A549 (cell line): ENCODE measurements around the gene MRPL23. TPM values are rescaled to one million over a fixed set of nuclear protein-coding genes. Genes with fewer than 3 reads are reported as not detected.
A peak's percentile ranks its signal among the peaks of the same experiment; 100 is the strongest.
"Not testable (repeated sequence)": the region's sequence is repeated elsewhere in the genome, so short reads cannot be mapped to it uniquely, and the experiment has no call there.

Experiments used
- ATAC-seq, 2 experiments: fragments of 200-7000 bp in 1 of 2; fragments of >200 bp in 1 of 2; cut with Nextera tagmentation in 1 of 2; cut with Tn5 transposase in 1 of 2; 3 replicates each; pipeline versions ENCODE4 v1.8.0 to v1.9.1; 2018 to 2020; ENCODE audit warnings: mild to moderate bottlenecking in 1 of 2, moderate library complexity in 1 of 2
- CTCF ChIA-PET: fragments of 300-600 bp; sonication (Branson Sonifier 250); formaldehyde crosslinking; extraction: SDS; loops from one replicate; lab custom pipeline; 2021; ENCODE audit warnings: antibody characterized with exemption, inconsistent platforms; lab: Yijun Ruan, JAX
- POLR2A ChIA-PET: fragments of 350-600 bp; formaldehyde crosslinking; extraction: SDS; loops from one replicate; lab custom pipeline; 2021; ENCODE audit warnings: antibody characterized with exemption, inconsistent platforms; lab: Yijun Ruan, JAX
- DNase-seq, 2 experiments: peaks; one replicate each; pipeline versions ENCODE4 v3.0.0 to v3.0.0-alpha.2; 2011 to 2016; ENCODE audit warnings: low read depth in 1 of 2, low spot score in 1 of 2
- FAIRE-seq: peaks from 2 replicates; lab custom pipeline; 2011; peaks lifted over from hg19 to GRCh38; lab: Jason Lieb, UNC
- H3K27ac ChIP-seq, 2 experiments: fragments of >200 bp; sonication (Bioruptor Twin); formaldehyde crosslinking; 3 replicates each; pipeline ENCODE4 v1.5.1; 2016 to 2017
- H3K4me1 ChIP-seq: fragments of >200 bp; sonication (Bioruptor Twin); formaldehyde crosslinking; 3 replicates; pipeline ENCODE4 v1.6.1; 2016
- H3K4me2 ChIP-seq: fragments of >200 bp; sonication (Bioruptor Twin); formaldehyde crosslinking; 3 replicates; pipeline ENCODE4 v1.6.1; 2016
- H3K4me3 ChIP-seq: fragments of >200 bp; sonication (Bioruptor Twin); formaldehyde crosslinking; 3 replicates; pipeline ENCODE4 v1.5.1; 2016
- H3K9me3 ChIP-seq: fragments of >200 bp; sonication (Bioruptor Twin); formaldehyde crosslinking; 3 replicates; pipeline ENCODE4 v1.6.1; 2016
- ATOH8 ChIP-seq: fragments of 250-450 bp; sonication (Bioruptor Pico); IDR thresholded peaks from 2 replicates; pipeline ENCODE4 v1.5.0; 2020; ENCODE audit warnings: low read depth, mild to moderate bottlenecking, moderate library complexity
- BHLHE40 ChIP-seq: IDR thresholded peaks from 2 replicates; pipeline ENCODE4 v1.6.1; 2012; ENCODE audit warnings: low read depth, low read length, inconsistent platforms
- CHD2 ChIP-seq: fragments of 150-350 bp; IDR thresholded peaks from 2 replicates; pipeline ENCODE4 v1.6.1; 2014; ENCODE audit warnings: low read length; ENCODE audit not compliant: partially characterized antibody
- HEYL ChIP-seq: fragments of 250-450 bp; sonication (Bioruptor Pico); IDR thresholded peaks from 2 replicates; pipeline ENCODE4 v1.8.0; 2021; ENCODE audit warnings: mild to moderate bottlenecking, moderate library complexity
- HOXA7 ChIP-seq: fragments of 250-450 bp; sonication (Bioruptor Pico); IDR thresholded peaks from 2 replicates; pipeline ENCODE4 v1.5.0; 2020; ENCODE audit warnings: mild to moderate bottlenecking, moderate library complexity
- HOXB13 ChIP-seq: fragments of 250-450 bp; sonication (Bioruptor Pico); IDR thresholded peaks from 2 replicates; pipeline ENCODE4 v1.5.0; 2020; ENCODE audit warnings: low read depth, mild to moderate bottlenecking, moderate library complexity
- JUN ChIP-seq, 2 experiments: fragments of >200 bp; sonication (Bioruptor Twin); formaldehyde crosslinking; IDR thresholded peaks; 2 replicates in 1 of 2; 3 replicates in 1 of 2; pipeline ENCODE4 v1.6.1; 2016 to 2017
- KDM1A ChIP-seq: fragments of 200-600 bp; sonication (generic); IDR thresholded peaks from 2 replicates; pipeline ENCODE4 v1.6.1; 2016; ENCODE audit warnings: low read depth, mild to moderate bottlenecking
- MAX ChIP-seq: IDR thresholded peaks from 2 replicates; pipeline ENCODE4 v1.6.1; 2012
- NR3C1 ChIP-seq: fragments of >200 bp; sonication (Bioruptor Twin); formaldehyde crosslinking; IDR thresholded peaks from 3 replicates; pipeline ENCODE4 v1.6.1; 2017
- PHF8 ChIP-seq: fragments of 200-600 bp; sonication (generic); IDR thresholded peaks from 2 replicates; pipeline ENCODE4 v1.6.1; 2016; ENCODE audit warnings: low read depth, mild to moderate bottlenecking, antibody characterized with exemption, moderate library complexity, borderline replicate concordance
- POLR2AphosphoS2 ChIP-seq: conservative IDR thresholded peaks from 2 replicates; pipeline ENCODE4 v1.6.1; 2012; ENCODE audit warnings: low read length, improper control_type of control experiment, inconsistent platforms
- RAD21 ChIP-seq, 2 experiments: fragments of >200 bp in 1 of 2; sonication (Bioruptor Twin) in 1 of 2; formaldehyde crosslinking in 1 of 2; IDR thresholded peaks in 1 of 2; conservative IDR thresholded peaks in 1 of 2; 2 replicates in 1 of 2; 3 replicates in 1 of 2; pipeline ENCODE4 v1.6.1; 2012 to 2018; ENCODE audit warnings: inconsistent platforms in 1 of 2
- RARB ChIP-seq: fragments of 250-450 bp; sonication (Bioruptor Pico); IDR thresholded peaks from 2 replicates; pipeline ENCODE4 v1.8.0; 2021; ENCODE audit warnings: mild to moderate bottlenecking, moderate library complexity
- ZSCAN20 ChIP-seq: fragments of 250-450 bp; sonication (Bioruptor Pico); IDR thresholded peaks from 2 replicates; pipeline ENCODE4 v1.8.0; 2022; ENCODE audit warnings: mild to moderate bottlenecking, moderate library complexity
- WGBS: methylation state at CpG from one replicate; pipeline ENCODE4 v1.1.6; 2017; ENCODE audit errors: missing lambda C conversion rate; 5-methylcytosine and 5-hydroxymethylcytosine counted together
- polyA plus RNA-seq, 4 experiments: library from polyadenylated mRNA; depleted of rRNA in 3 of 4; stranded (reverse); fragments of >200 nt; fragmentation: RNase III in 1 of 4; extraction: RNeasy Plus Mini Kit Qiagen cat#74134 plus additional on column Dnase treatment in 1 of 4; gene quantifications; 2 replicates in 3 of 4; 3 replicates in 1 of 4; pipeline ENCODE4 v1.2.3, GENCODE V29; 2011 to 2017
- TF ChIP-seq, protein P1 (sequence below): fragments of >200 bp; sonication (Bioruptor Twin); formaldehyde crosslinking; IDR thresholded peaks from 3 replicates; pipeline ENCODE4 v1.6.1; 2016

Gene MRPL23
- polyA plus RNA-seq, 2 of the 4 experiments (the other 2 are of a cell fraction): 77.7 to 160 TPM

DNA sequence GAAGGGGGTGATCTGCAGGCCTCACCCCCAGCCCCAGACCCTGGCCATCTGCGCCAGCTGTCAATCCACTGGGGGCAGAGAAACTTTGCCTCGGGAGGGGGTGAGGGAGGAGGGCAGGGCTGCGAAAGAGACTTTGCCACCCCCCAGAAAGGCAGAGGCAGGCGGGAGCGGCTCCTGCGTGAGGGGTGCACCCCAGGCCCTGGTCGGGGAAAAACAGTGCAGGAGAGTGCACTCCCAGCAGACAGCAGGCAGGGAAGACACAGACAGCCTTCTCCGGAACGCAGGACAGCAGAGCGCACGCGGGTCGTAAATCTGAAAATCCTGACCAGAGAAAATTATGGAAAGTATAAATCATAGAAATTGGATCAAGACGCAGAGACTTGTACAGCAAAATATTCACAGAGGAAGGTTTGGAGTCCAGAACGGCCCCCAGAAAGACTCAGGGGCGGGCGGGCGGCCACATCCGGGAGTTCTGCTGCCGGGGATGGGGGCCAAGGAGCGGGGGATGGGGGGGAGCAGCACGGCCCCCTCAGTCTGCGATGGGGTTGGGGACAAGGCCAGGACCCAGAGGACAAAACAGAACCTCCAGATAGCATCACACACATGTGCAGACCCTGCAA, 8.0 kb upstream of the MRPL23 start (continued):
- TF ChIP-seq, protein P1, sequence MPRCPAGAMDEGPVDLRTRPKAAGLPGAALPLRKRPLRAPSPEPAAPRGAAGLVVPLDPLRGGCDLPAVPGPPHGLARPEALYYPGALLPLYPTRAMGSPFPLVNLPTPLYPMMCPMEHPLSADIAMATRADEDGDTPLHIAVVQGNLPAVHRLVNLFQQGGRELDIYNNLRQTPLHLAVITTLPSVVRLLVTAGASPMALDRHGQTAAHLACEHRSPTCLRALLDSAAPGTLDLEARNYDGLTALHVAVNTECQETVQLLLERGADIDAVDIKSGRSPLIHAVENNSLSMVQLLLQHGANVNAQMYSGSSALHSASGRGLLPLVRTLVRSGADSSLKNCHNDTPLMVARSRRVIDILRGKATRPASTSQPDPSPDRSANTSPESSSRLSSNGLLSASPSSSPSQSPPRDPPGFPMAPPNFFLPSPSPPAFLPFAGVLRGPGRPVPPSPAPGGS: no peak
- no peak for TF ChIP-seq MAX

DNA sequence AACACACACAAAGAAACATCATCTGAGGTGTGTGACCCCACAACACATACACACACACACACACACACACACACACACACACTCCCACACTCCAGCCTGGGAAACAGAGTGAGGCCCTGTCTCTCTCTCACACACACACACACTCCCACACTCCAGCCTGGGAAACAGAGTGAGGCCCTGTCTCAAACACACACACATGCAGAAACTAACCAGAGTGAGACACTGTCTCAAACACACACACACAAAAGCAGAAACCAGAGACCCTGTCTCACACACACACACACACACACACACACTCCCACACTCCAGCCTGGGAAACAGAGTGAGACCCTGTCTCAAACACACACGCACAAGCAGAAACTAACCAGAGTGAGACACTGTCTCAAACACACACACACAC, 7.3 kb upstream of the MRPL23 start:
- WGBS: 83% methylated on average over 1 of the region's 1 CpG
- H3K4me1 ChIP-seq, POLR2A ChIA-PET, H3K9me3 ChIP-seq, DNase-seq, H3K4me2 ChIP-seq, H3K27ac ChIP-seq, ATAC-seq, CTCF ChIA-PET, H3K4me3 ChIP-seq: not testable (repeated sequence)
- FAIRE-seq: peak; percentile 95

GRCh38 chr11:1942558-1943260, 4.4 kb upstream of the MRPL23 start:
- POLR2A ChIA-PET: no interaction called here
- no peak overlapping the region for H3K4me2 ChIP-seq
- TF ChIP-seq HOXA7 (no peak), KDM1A (no peak), ZSCAN20 (CRISPR knock-in tag) (no peak), ATOH8 (no peak), CHD2 (no peak), BHLHE40 (no peak), HEYL (CRISPR knock-in tag) (no peak)
- TF ChIP-seq, all 56 proteins: peak for 0
- DNase-seq: no peak
- Histone ChIP-seq H3K9me3 (no peaks in the 10 kb centered on the region), H3K27ac (no peak overlapping the region), H3K4me1 (no peaks in the 10 kb centered on the region), H3K4me3 (no peak overlapping the region)
- CTCF ChIA-PET: interaction anchor here (0.8 to 28.2 kb wide), 10 partner anchors 25 to 290 kb away, joined by 3 to 554 read pairs (median 6); no protein-coding TSS in a partner anchor
- no peak for ATAC-seq
- FAIRE-seq: no peak
- 63% methylated on average over 10 of the region's 10 CpGs for WGBS

DNA sequence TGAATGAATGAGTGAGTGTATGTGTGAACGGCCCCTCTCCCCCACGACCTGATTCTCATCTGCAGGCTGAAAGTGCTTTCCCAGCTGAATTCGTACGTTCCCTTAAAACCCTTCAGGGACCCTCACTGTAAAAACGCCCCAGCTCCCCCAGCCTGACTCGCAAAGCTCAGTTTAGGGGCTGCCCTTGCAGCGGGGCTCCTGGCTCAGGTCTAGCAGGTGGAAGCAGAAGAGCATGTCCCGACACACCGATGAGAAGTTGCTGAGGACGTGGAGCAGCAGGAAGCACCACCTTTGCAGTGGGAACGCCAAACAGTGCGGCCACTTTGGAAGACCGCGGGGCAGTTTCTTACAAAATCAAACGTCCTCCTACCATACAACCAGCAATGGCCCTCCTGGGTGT, 3.6 kb upstream of the MRPL23 start:
- ChIA-PET POLR2A (no interaction called here), CTCF (interaction anchor here (1.0 to 28.2 kb wide), 5 partner anchors 26 to 291 kb away, joined by 3 to 554 read pairs (median 8); no protein-coding TSS in a partner anchor)
- no peak overlapping the region for H3K4me3 ChIP-seq
- H3K27ac ChIP-seq: no peak overlapping the region
- TF ChIP-seq HOXB13 (CRISPR knock-in tag) (no peak), POLR2AphosphoS2 (no peak), RARB (no peak), NR3C1 (no peak), PHF8 (no peak), RAD21 (conservative IDR thresholded peaks at IDR 0.05 in 1 of 2, IDR thresholded peaks at IDR 0.05 in 1 of 2) (no peak), JUN (IDR thresholded peaks at IDR 0.05) (no peak)
- H3K9me3 ChIP-seq: no peaks in the 10 kb centered on the region
- H3K4me2 ChIP-seq: no peak overlapping the region
- H3K4me1 ChIP-seq: no peaks in the 10 kb centered on the region
- FAIRE-seq: no peak
- no peak for ATAC-seq
- WGBS: 75% methylated on average over 13 of the region's 15 CpGs
- no peak for DNase-seq
